H1 (cell line): Measurements from ENCODE around the gene PDS5A. TPM values are rescaled to one million over a fixed set of nuclear protein-coding genes. Genes with fewer than 3 reads are reported as not detected.

Experiments
- CTCF ChIA-PET: fragments of 300-600 bp; sonication (Branson Sonifier 250); formaldehyde crosslinking; loops from one replicate; lab custom pipeline; 2021; ENCODE audit not compliant: partially characterized antibody; lab: Charles Lee
- POLR2A ChIA-PET: fragments of 300-600 bp; sonication (Branson Sonifier 250); formaldehyde crosslinking; loops from one replicate; lab custom pipeline; 2021; ENCODE audit warnings: inconsistent platforms; ENCODE audit not compliant: partially characterized antibody; lab: Charles Lee
- DNase-seq, 2 experiments: peaks; one replicate each; pipeline versions ENCODE4 v3.0.0 to v3.0.0-alpha.2; 2010 to 2022; ENCODE audit warnings: low spot score in 2 of 2, low read depth in 1 of 2, mixed read lengths in 1 of 2
- FAIRE-seq: peaks from 2 replicates; lab custom pipeline; 2011; peaks lifted over from hg19 to GRCh38; lab: Jason Lieb, UNC
- H2AFZ ChIP-seq: 2 replicates; pipeline ENCODE4 v1.8.1; 2012; ENCODE audit warnings: low read length, inconsistent platforms
- H2AK5ac ChIP-seq: 2 replicates; pipeline ENCODE4 v1.6.1; 2013; ENCODE audit warnings: low read depth, low read length
- H2BK120ac ChIP-seq: replicated peaks from 2 replicates; pipeline ENCODE3; 2013; ENCODE audit warnings: low read depth, low read length, inconsistent platforms
- H2BK12ac ChIP-seq: 2 replicates; pipeline ENCODE4 v1.6.1; 2013; ENCODE audit warnings: low read depth, low read length
- H2BK15ac ChIP-seq: 2 replicates; pipeline ENCODE4 v1.6.1; 2013; ENCODE audit warnings: low read length
- H2BK20ac ChIP-seq: 2 replicates; pipeline ENCODE4 v1.6.1; 2013; ENCODE audit warnings: low read length
- H2BK5ac ChIP-seq: 2 replicates; pipeline ENCODE4 v1.6.1; 2013; ENCODE audit warnings: low read depth, low read length
- H3K14ac ChIP-seq: 2 replicates; pipeline ENCODE4 v1.6.1; 2013; ENCODE audit warnings: inconsistent platforms; ENCODE audit not compliant: insufficient read length
- H3K18ac ChIP-seq: 2 replicates; pipeline ENCODE4 v1.6.1; 2013; ENCODE audit warnings: low read length; ENCODE audit errors: extremely low read depth
- H3K23ac ChIP-seq: 2 replicates; pipeline ENCODE4 v1.6.1; 2013; ENCODE audit warnings: inconsistent platforms; ENCODE audit not compliant: insufficient read length
- H3K23me2 ChIP-seq: 2 replicates; pipeline ENCODE4 v1.6.1; 2013; ENCODE audit warnings: low read depth, low read length
- H3K27ac ChIP-seq: 2 replicates; pipeline ENCODE4 v1.6.1; 2011; ENCODE audit warnings: low read depth, low read length, inconsistent platforms
- H3K27me3 ChIP-seq, 4 experiments: replicated peaks in 1 of 4; 1 replicate in 1 of 4; 2 replicates in 3 of 4; pipeline versions ENCODE4 v1.6.1 to v1.8.1; 2011 to 2013; ENCODE audit warnings: low read length in 3 of 4, mild to moderate bottlenecking in 3 of 4, inconsistent platforms in 2 of 4, mixed read lengths in 2 of 4, moderate library complexity in 1 of 4; ENCODE audit not compliant: control insufficient read depth in 3 of 4, insufficient read depth in 3 of 4; ENCODE audit errors: extremely low read depth in 1 of 4
- H3K36me3 ChIP-seq, 4 experiments: 2 replicates each; pipeline versions ENCODE4 v1.6.1 to v1.8.1; 2011 to 2013; ENCODE audit warnings: mild to moderate bottlenecking in 4 of 4, low read length in 3 of 4, moderate library complexity in 2 of 4, control low read depth in 1 of 4, inconsistent platforms in 1 of 4; ENCODE audit not compliant: insufficient read depth in 4 of 4, control insufficient read depth in 2 of 4
- H3K4ac ChIP-seq: replicated peaks from 2 replicates; pipeline ENCODE3; 2013; ENCODE audit warnings: low read length, low read depth, mixed read lengths, inconsistent platforms; ENCODE audit not compliant: insufficient read length
- H3K4me1 ChIP-seq, 4 experiments: replicated peaks in 1 of 4; 1 replicate in 1 of 4; 2 replicates in 3 of 4; pipeline versions ENCODE4 v1.6.1 to v1.8.1; 2011 to 2013; ENCODE audit warnings: low read length in 3 of 4, inconsistent platforms in 2 of 4, mixed read lengths in 1 of 4; ENCODE audit not compliant: insufficient read depth in 4 of 4, control insufficient read depth in 3 of 4
- H3K4me2 ChIP-seq, 2 experiments: 2 replicates each; pipeline versions ENCODE4 v1.6.1 to v1.8.1; 2011 to 2013; ENCODE audit warnings: low read depth in 2 of 2, low read length in 2 of 2, control low read depth in 1 of 2, inconsistent platforms in 1 of 2, mild to moderate bottlenecking in 1 of 2; ENCODE audit not compliant: insufficient read depth in 1 of 2
- H3K4me3 ChIP-seq, 4 experiments: fragments of 200-600, 300-600 bp in 1 of 4; sonication (generic), shearing (Covaris generic), sonication (Bioruptor Twin) in 1 of 4; 2 replicates each; pipeline versions ENCODE4 v1.5.1 to v1.8.1; 2011 to 2016; ENCODE audit warnings: low read length in 4 of 4, low read depth in 3 of 4, control low read depth in 2 of 4, inconsistent platforms in 2 of 4, mild to moderate bottlenecking in 2 of 4, mixed read lengths in 1 of 4, moderate library complexity in 1 of 4; ENCODE audit not compliant: insufficient read depth in 2 of 4; ENCODE audit errors: extremely low read depth in 1 of 4
- H3K56ac ChIP-seq: replicated peaks from 2 replicates; pipeline ENCODE3; 2013; ENCODE audit warnings: low read depth, mild to moderate bottlenecking, mixed read lengths, low read length, inconsistent platforms; ENCODE audit not compliant: insufficient read length
- H3K79me1 ChIP-seq: 2 replicates; pipeline ENCODE4 v1.6.1; 2013; ENCODE audit warnings: low read depth, low read length, control low read depth
- H3K79me2 ChIP-seq, 2 experiments: 2 replicates each; pipeline versions ENCODE4 v1.6.1 to v1.8.1; 2012 to 2013; ENCODE audit warnings: low read length in 2 of 2, mild to moderate bottlenecking in 2 of 2, inconsistent platforms in 1 of 2; ENCODE audit not compliant: insufficient read depth in 2 of 2, control insufficient read depth in 1 of 2
- H3K9ac ChIP-seq, 4 experiments: replicated peaks in 1 of 4; 1 replicate in 1 of 4; 2 replicates in 3 of 4; pipeline versions ENCODE4 v1.6.1 to v1.8.1; 2011 to 2013; ENCODE audit warnings: low read depth in 3 of 4, low read length in 3 of 4, control low read depth in 2 of 4, mild to moderate bottlenecking in 2 of 4, moderate library complexity in 2 of 4, inconsistent platforms in 1 of 4; ENCODE audit errors: extremely low read depth in 1 of 4
- H3K9me3 ChIP-seq, 2 experiments: 2 replicates each; pipeline versions ENCODE4 v1.6.1 to v1.8.1; 2012 to 2013; ENCODE audit warnings: mild to moderate bottlenecking in 2 of 2, moderate library complexity in 2 of 2, control low read depth in 1 of 2, inconsistent platforms in 1 of 2, low read depth in 1 of 2, low read length in 1 of 2, mixed read lengths in 1 of 2; ENCODE audit not compliant: insufficient read depth in 2 of 2
- H4K20me1 ChIP-seq, 2 experiments: replicated peaks in 1 of 2; 2 replicates each; pipeline versions ENCODE3 to v1.8.1; 2011 to 2013; ENCODE audit warnings: inconsistent platforms in 2 of 2, low read length in 2 of 2, mild to moderate bottlenecking in 1 of 2; ENCODE audit not compliant: insufficient read depth in 2 of 2, control insufficient read depth in 1 of 2
- H4K5ac ChIP-seq: 2 replicates; pipeline ENCODE4 v1.6.1; 2013; ENCODE audit warnings: low read length, low read depth, mixed read lengths, inconsistent platforms; ENCODE audit not compliant: insufficient read length
- H4K8ac ChIP-seq: 2 replicates; pipeline ENCODE4 v1.8.0; 2013; ENCODE audit warnings: mild to moderate bottlenecking, moderate library complexity, low read length, inconsistent platforms; ENCODE audit not compliant: insufficient read depth; ENCODE audit errors: extremely low read depth
- H4K91ac ChIP-seq: replicated peaks from 2 replicates; pipeline ENCODE3; 2013; ENCODE audit warnings: low read length, mixed read lengths, inconsistent platforms; ENCODE audit not compliant: insufficient read length
- SIX5 ChIP-seq: IDR thresholded peaks from 2 replicates; pipeline ENCODE4 v1.6.1; 2011; ENCODE audit warnings: mild to moderate bottlenecking, low read depth, low read length
- WGBS, 2 experiments: shearing (Covaris generic) in 1 of 2; methylation state at CpG; one replicate each; pipeline versions ENCODE4 v1.1.6 to v1.1.7; 2013 to 2015; ENCODE audit warnings: low lambda C conversion rate in 2 of 2, mixed read lengths in 2 of 2, inconsistent platforms in 1 of 2, low coverage in 1 of 2, missing lambda C conversion rate in 1 of 2; ENCODE audit not compliant: insufficient replicate concordance in 2 of 2, insufficient coverage in 1 of 2, insufficient read length in 1 of 2; ENCODE audit errors: extremely low coverage in 1 of 2, missing lambda C conversion rate in 1 of 2; 5-methylcytosine and 5-hydroxymethylcytosine counted together
- polyA plus RNA-seq, 7 experiments: library from polyadenylated mRNA; depleted of rRNA in 3 of 7; stranded (reverse) in 5 of 7; unstranded in 2 of 7; fragments of >200 nt in 5 of 7; fragments of 200-250 nt in 2 of 7; gene quantifications; 1 replicate in 5 of 7; 2 replicates in 1 of 7; 4 replicates in 1 of 7; pipeline versions ENCODE4 v1.2.1 to v1.2.3, GENCODE V29; 2011 to 2013; ENCODE audit warnings: missing spikeins in 2 of 7, mixed read lengths in 2 of 7
- total RNA-seq: library from RNA; stranded (reverse); fragmentation: NEBNext Ultra II Directional; extraction: Animal tissue kit (Norgen Biotek cat#: 25700); gene quantifications from 2 replicates; pipeline ENCODE4 v1.2.1, GENCODE V29; 2021

Gene PDS5A
- total and polyA plus RNA-seq, 2 of the 8 experiments (the other 6 are each of a cell fraction or from before 2014, with no cell fraction given) = 15.5 to 76.6 TPM

- H4K5ac ChIP-seq = no peak overlapping the region
- no peak overlapping the region for H3K4me3 ChIP-seq
- FAIRE-seq = no peak
- no peaks in the 10 kb centered on the region for H3K23me2 ChIP-seq
- H2AFZ ChIP-seq = no peak overlapping the region
- no peak overlapping the region for H3K9ac ChIP-seq
- H2BK15ac ChIP-seq = no peak overlapping the region
- H3K36me3 ChIP-seq = peaks cover 0 to 25% (median 5%) of the 10 kb centered on the region in 4 experiments; a peak in 4 of 8 replicates
- H3K9me3 ChIP-seq = no peaks in the 10 kb centered on the region
- no peak overlapping the region for H2BK12ac ChIP-seq
- TF ChIP-seq SIX5 = no peak
- no peaks in the 10 kb centered on the region for H3K27me3 ChIP-seq
- no peak overlapping the region for H4K8ac ChIP-seq
- DNase-seq = no peak
- no peak overlapping the region for H2AK5ac ChIP-seq
- no peak overlapping the region for H3K27ac ChIP-seq
- no peak overlapping the region for H3K4ac ChIP-seq
- no peak overlapping the region for H3K14ac ChIP-seq
- no peaks in the 10 kb centered on the region for H3K4me1 ChIP-seq
- no peak overlapping the region for H4K91ac ChIP-seq
- no peaks in the 10 kb centered on the region for H4K20me1 ChIP-seq
- POLR2A ChIA-PET = interaction anchor here (0.6 kb wide), 1 partner anchor 24 kb away, joined by 3 read pairs; no protein-coding TSS in a partner anchor
- H3K79me1 ChIP-seq = peaks cover 7% of the 10 kb centered on the region
- CTCF ChIA-PET = no interaction called here
- H3K23ac ChIP-seq = no peak overlapping the region
- H3K18ac ChIP-seq = no peak overlapping the region
- H2BK20ac ChIP-seq = no peak overlapping the region
- no peak overlapping the region for H3K4me2 ChIP-seq
- WGBS, 2 experiments = 97% methylated on average over 2 of the region's 2 CpGs; no CpG with 5 or more reads in 1 of the 2 experiments
- no peak overlapping the region for H3K56ac ChIP-seq
- H2BK5ac ChIP-seq = no peak overlapping the region
- H2BK120ac ChIP-seq = no peak overlapping the region
- peaks cover 4 to 52% of the 10 kb centered on the region in 2 experiments for H3K79me2 ChIP-seq
These were observed 49.2 kb downstream of the PDS5A start for GRCh38 chr4:39928538-39928937.
